ENCODE measurements around the gene PON2.

PON2 gene

DNA sequence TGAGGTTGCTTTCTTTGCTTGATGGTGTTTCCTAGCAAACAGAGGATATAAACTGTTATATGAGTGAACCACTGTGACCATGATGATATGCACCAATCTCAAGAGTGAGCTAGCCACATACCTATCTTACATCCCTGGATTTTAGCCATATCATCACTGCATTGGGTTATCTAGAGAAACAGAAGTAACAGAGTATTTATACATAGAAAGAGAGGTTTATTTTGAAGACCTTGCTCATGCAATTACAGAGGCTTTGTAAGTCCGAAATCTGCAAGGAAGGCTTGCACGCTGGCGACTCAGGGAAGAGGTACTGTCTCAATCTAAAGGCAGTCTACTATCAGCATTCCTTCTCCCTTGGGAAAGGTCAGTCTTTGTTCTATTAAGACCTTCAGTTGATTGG is 11.8 kb upstream of the PON2 start:
- no peak for DNase-seq

DNA sequence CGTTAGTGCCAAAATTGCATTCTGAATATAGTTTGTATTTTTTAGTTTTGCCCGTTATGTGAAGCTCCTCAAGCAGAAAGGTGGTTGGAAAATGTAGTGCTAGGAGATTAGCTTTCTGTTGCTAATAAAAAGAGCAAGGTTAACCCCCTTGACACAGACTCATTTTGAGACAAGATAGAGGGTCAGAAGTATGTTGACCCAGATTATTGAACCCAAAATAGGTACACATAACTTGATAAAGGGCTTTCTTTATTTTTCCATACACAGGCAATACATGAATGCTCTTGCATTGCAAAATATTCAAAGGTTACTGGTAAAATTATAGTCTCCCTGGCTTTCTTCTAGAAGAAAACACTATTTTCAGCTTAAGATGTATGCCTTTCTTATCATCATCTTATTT is 10.0 kb upstream of the PON2 start:
- DNase-seq = no peak

DNA sequence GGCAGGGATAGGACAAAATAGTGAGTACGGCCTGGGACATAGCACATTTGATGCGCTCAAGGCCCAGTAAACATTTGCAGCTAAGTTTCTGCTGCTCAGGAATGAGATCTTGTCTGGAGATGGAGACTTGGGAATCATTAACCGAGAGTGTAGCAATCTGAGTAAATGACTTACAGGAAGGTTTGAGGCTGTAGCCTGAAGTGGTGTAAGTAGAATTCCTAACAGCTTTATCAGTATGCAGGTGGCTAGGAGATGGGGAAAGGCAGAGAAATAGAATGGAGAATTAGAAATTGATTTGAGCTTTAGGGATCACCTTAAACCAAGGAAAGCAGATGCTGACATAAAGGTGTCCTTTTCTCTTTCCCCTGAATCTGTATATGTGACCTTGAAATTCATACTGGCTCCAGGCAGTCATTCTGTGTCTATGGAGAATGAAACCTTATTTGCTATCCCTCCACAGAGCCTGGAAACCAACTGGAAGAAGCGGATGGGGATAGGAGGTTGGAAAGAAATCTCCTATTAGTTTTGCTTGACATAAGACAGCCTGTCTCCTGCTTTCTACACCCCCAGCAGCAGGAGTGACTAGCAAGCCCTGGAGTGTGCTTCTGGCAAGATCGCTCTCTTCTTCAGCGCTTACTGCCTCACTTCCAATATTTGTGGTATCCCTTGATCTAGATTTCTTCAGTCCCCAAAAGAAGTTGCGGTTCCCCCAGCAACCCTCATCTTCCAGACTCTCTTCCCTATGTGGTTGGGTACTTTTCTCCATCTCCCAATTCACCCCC is 6.4 kb upstream of the PON2 start:
- no peak for DNase-seq

DNA sequence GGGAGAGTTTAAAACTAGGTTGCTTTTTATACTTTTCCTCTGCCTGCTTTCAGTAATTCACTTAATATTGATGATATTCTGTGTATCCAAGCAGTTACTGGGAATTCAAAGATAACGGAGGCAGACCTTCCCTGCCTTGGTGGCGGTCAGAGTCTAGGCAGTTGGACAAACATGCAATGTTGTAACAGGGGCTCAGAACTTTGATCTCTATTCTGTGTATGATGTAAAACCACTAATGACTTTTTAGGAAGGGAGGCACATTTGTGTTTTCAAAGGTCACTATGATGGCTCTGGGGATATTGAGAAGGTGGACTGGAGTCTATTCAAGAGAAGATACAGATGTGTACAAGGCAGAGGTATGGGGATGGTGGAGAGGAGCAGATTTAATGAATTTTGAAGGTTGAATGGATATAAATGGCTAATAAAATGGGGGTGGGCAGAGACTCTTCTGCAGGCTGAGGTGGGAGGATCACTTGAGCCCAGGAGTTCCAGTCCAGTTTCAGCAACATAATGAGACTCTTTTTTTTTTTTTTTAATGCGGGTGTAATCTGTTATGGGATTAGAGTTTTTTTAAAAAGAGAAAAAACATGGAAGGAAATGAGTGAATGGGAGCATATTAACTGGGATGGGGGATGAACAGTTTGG is 5.7 kb upstream of the PON2 start:
- DNase-seq = no peak

DNA sequence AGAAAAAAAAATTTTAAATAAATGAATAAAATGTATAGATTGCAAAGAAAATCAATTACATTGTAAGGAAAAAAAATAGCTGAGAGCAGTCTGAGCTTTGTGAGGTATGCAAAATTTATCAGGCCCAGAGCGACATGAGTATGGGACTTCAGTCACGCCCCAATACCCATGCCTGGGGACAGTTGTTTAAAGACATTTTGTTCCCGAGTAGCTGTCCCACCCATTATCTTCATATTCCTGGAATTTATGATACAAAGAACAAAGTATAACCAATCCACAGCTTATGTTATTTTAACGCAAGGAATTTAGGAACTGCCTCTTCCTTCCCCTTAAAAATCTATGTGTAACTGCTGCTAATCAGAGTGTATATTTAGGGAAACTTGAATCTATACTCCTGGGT is 1.6 kb upstream of the PON2 start:
- DNase-seq = no peak

DNA sequence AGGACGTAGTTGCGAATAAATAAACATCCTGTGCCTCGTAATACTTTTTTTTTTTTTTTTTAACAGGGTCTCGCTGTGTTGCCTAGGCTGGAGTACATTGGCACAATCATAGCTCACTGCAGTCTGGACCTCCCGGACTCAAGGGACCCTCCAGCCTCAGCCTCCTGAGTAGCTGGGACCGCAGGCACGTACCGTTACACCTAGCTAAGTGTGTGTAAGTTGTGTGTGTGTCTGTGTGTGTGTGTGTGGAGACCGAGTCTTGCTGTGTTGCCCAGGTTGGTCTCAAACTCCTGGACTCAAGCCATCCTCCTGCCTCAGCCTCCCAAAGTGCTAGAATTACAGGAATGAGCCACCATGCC is 573 bp upstream of the PON2 start:
- no peak for DNase-seq

DNA sequence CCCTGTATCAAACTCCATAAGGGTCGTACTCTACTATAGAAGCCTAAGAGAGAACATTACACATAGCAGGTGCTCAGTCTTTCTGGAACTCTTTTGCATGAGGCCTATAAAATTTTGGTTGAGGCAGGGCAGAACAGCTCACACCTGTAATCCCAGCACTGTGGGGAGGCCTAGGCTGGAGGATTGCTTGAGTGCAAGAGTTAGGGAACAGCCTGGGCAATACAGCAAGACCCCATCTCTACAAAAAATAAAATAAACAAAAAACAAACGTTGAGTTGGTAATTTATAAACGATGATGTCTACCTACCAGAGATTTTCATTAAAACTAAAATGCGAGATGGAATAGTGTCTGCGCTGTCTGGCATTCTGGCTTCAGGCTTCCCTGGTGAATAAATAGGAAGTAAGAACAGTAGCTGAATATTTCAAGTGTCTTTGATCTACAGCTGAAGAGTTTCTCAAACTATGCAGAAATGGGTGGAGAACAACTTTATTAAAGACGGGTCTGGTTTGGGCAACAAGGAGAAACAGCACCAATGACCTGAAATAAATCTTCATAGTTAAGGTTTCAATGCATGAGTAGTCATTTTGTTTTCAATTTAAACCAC is 774 bp downstream of the PON2 start:
- no peak for DNase-seq

DNA sequence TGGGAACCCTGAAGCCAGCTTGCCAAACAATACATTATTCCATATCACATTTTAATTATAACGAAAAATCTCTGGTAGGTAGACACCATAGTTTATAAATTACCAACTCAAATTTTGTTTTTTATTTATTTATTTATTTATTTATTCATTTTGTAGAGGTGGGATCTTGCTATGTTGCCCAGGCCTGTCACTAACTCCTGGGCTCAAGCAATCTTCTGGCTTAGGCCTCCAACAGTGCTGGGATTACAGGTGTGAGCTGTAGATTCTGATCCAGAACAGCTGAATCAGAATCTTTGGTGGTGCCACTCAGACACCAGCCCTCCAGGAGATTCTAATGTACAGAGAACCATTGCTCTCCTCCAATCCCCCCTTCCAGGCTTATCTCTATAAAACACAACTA is 1.7 kb downstream of the PON2 start:
- DNase-seq = no peak

DNA sequence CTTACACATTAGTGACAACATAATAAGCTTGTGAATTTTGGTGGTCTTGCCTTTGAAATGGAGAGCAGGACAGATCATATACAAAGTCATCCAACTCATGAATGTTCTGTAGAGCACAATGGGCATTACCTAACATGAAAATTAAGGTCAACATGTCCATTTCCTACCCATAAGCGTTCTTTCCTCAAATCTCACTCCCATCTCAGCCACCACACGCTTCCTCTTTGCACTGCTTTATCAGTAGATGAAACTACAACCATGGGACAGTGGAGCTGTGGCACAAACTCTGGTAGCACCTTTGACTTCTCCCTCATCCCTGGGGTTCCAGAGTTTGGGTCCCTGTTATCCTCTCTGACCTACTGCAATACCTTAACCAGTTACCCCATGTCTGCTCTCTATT is 2.2 kb downstream of the PON2 start:
- no peak for DNase-seq

DNA sequence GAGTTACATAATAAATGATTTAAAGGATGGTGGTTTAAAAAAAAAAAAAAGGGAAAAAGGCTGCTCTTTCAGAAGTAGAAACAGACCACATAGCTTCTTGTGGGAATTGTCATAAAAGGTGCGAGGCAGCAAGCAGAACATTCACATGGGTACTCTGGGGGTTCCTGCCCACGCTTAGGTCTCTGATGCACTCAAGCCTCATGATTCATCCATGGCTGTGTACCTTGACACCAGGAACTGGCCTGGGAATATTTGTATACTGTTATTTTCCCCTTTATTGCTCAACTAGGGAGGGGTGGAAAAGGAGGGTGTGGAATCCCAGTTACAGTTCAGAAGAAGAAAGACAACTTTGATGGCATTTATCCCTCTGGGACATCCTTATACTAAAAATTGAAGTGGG is 4.0 kb downstream of the PON2 start:
- DNase-seq = no peak

DNA sequence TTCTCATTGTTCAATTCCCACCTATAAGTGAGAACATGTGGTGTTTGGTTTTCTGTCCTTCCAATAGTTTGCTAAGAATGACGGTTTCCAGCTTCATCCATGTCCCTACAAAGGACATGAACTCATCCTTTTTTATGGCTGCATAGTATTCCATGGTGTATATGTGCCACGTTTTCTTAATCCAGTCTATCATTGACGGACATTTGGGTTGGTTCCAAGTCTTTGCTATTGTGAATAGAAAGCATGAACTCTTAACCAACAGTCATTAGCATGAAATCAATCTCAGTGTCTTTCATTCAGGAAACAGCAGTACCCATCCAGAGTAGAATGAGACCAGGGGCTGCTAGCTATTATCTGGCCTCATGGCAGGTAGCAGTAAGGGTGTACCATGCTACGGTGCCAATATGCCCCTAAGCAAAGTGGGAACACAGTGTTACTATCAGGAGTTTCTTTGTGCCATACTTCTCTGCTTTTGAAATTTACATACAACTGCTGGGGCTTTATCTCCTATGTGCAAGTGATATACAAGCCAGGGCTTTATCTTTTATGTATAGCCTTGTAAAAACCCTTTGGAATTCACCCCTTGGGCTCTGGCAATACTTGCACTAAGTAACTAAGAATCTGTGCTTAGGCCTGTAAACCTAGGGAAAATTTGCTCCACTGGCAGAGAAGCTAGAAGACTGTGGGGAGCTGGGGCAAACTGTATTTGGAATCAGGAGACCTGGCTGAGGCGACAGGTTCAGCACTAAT is 5.4 kb downstream of the PON2 start:
- no peak for DNase-seq

DNA sequence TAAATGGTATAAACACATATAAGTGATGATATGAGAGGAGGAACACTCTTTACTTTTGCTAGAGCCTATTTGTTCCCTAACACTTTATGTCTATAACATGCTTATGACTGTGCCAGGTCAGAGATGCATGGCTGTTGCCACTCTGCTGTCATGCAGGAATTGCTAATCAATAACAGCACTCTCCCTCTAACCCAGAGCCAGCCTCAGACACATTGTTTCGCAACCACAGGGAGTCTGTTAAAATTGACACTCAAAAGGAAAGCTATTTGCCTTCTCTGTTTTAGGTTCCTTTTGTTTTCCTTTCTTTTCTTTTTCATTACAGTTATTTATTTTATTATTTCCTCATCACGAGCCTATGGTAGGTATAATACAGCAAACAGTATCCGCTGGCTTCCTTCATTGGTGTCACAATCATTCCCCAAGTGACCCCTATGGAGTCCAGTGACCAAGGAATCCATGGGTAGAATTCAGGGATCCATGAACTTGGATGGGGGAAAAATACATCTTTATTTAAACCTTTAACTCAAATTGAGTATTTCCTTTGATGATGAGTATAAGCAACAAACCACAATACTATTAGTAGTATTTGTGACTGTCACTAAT is 6.8 kb downstream of the PON2 start:
- DNase-seq = no peak

DNA sequence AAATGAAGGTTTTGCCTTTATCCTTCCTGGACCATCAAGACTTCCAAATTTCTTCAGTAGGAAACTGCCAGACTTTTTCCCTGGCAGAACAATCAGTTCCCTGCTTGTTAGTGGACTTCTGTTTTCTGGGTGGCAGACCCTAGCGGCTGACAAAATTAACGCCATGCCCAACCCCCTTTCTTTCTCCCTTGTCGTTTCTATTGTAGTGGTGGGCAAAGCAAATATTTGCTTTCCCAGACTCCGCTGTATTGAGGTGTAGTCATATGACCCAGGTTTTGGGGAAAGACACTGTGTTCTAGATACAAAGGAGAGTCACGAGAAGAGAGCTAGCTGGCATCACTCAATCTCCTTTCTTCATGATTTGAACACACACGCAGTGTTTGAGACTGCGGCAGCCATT is 7.7 kb downstream of the PON2 start:
- peak in 32 of 56 donors; percentile 1 to 68 (median 22) for DNase-seq

DNA sequence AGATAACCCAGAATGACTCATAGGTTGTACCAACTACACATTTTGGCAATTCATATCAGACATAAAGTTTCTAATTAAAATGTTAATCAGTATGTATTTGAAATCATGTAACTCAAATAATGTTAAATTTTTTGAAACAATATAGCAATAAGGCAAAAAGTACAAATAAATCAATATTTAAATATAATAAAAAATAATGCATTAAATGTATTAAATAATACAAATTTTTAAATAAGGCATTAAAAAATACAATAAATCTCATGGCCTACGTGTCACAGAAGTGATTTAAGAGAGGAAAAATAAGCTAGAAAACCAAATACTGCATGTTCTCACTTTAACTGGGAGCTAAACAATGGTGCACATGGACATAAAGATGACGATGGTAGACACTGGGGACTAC is 9.1 kb downstream of the PON2 start:
- DNase-seq = no peak

DNA sequence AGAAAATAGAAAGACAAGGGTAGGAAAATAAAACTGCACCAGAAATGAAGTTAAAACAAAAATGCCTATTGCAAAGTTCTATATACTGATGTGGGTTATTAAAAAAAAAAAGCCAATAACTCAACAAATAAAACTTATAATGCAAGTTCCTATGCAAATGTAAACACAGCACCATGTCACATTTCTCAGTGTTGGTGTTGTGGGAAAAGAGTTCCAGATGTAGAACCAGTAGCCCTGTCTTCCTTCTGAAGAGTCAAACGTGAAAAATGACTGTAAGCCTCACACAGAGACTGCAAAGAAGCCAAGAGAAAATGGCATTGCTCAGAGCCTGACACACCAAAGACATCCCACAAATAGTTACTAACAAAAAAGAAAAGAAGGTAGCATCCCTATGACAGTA is 10.1 kb downstream of the PON2 start:
- DNase-seq = no peak

DNA sequence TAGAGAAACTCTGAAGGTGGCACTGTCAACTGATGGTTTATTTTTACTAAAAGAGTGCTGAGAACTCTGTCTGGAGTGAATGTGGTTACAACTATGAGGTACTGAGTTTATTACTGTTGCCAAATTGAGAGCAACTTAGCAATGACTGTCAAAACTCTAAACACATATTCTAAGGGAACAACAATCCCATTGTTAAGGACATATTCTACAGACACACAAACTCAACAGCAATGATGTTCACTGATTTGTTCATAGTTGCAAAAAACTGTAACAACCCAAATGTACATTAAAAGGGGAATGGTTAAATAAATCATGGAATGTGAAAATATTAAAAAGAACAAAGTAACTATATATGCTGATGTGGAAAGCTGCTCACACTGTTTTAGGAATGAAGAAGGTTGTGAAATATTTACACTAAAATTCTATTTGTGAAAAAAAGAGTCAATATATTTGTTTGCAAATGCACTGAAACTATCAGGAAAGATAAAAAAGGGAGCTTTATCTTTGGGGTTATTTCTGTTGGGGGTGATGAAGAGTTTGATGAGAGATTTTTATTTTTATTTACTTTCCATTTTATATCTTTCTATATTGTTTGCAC is 12.9 kb downstream of the PON2 start:
- no peak for DNase-seq

DNA sequence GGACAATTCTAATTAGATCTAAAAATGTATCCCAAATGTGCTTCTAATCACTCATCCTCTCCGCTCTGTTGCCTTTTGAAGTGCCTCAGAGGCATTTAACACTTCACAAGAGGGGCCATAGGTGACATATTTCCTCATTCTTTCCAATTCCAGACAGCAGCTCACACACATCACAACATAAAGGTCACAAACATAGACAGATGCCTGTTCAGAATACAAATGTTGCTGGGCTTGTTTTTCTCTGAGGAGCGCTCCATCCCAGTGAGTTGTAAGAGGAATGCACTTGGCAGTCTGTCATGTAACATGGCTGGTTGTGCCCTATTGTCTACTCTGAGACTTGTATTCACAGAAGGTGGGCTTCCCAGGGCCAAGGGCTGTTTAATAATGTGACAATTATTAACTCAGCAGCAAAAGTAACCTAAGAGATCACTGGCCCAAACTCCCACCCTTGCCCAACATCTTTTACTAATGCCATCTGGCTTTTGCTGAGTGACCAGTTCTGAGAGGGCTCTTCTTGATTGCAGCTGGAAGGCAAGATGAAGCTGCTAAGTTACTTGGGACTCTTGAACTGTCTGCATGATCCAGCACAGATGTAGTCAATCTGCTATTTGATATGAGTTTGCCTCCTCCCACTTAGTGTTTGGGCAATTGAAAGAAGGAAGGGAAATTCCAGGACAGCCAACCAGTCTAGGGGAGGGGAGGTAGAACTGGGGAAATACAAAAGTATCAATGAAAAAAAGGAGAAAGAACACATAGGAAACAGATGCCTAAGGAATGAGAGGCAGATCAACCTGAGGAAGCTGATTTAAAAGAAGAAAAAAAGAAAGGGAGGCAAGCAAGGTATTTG is 13.6 kb downstream of the PON2 start:
- DNase-seq = peak in 24 of 56 donors; percentile 2 to 59 (median 18)

DNA sequence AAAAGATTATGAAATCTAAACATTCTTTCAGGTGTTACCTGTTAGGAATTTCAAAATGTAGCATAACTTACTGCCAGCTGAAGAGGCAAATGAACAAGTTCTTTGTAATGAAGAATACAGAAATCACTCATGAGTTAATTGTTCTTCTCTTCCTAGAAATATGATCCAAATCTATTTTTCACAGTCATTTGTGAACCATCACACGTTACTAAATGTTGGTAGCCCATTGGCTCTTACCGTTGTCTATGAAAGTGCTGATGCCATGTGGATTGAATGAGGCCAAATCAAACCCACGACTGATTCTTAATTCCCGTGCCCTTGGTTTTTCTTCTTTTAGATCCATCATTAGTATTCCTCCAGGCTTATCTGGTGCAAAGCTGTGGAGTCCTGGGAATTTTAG is 22.8 kb downstream of the PON2 start:
- no peak for DNase-seq

DNA sequence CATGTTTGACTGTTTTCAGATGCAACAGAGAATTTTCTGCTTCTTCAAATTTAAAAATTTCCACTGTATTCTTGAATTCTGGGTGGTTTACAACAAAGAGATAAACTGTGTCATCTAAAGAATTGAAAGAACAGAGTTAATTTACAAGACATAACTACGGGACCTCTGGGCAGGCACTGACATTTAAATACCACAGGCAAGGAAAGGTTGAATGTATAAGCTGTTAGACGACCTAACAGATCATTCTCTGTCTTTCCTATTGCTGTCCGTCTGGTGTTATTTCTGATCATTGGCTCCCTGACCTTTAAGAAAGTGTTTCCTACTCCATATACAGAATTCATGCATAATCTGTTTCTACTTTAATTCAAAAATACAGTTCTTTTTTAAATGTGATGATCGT is 23.2 kb downstream of the PON2 start:
- DNase-seq = no peak

DNA sequence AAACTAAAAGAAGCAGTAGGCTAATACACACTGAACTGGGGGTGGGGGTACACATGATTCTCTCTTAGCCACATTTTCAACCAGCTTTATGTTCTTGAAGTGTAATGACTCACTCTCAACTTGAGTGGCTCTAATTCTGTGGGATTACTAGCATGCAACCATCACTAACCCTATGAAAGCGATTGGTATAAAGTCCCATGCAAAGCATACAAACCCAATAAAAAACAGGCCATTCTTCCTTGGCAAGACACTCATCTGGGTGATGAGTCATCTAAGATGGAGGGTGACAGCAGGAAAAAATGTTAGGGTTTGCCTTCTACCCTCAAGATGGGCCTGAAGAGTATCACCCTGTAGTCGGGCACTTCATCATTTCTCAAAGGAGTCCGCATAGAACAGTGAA is 23.8 kb downstream of the PON2 start:
- DNase-seq = no peak

DNA sequence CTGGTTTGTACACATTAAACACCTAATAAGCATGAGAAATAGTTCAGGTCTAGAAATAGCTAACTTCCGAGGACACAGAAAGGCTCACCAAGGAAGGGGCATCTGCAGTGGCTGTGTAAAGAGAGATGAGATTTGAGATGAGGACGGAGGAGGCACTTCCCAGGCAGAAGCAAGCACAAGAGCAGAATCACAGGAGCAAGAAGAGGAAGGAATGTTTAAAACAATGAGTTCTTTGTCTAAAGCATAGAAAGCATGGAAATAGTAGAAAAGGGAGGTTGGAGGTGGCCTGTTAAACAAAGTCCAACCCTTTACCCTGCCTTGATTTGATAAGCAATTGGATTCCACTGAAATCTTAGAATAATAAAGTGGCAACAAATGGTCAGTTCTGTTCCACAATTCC is 27.1 kb downstream of the PON2 start:
- no peak for DNase-seq
